ENCODE results near the gene KCNJ6. TPM values are rescaled to one million over a fixed set of nuclear protein-coding genes. Genes with fewer than 3 reads are reported as not detected.

KCNJ6 gene
- total RNA-seq, 1 experiment from 2014 or later, result not detected

GRCh38 chr21:37654596-37654995 is 261.7 kb downstream of the KCNJ6 start:
- Histone ChIP-seq H3K27me3 (ENCODE audit: insufficient read depth, low read length) (peaks cover 43% of the 10 kb centered on the region), H4K20me1 (ENCODE audit: insufficient read depth) (no peaks in the 10 kb centered on the region), H3K27ac (ENCODE audit: low read depth, low read length) (no peak overlapping the region), H3K4me2 (ENCODE audit: low read length) (no peak overlapping the region), H3K79me2 (ENCODE audit: insufficient read depth, low read length) (no peaks in the 10 kb centered on the region), H3K9me3 (ENCODE audit: control insufficient read depth in 1 of 2, insufficient read depth in 1 of 2, low read depth in 1 of 2, low read length in 2 of 2) (no peaks in the 10 kb centered on the region), H3K4me3 (replicated peaks in 1 of 2; ENCODE audit: low read depth in 1 of 2, low read length in 2 of 2) (no peak overlapping the region), H3K4me1 (ENCODE audit: control insufficient read depth in 1 of 2, insufficient read depth in 2 of 2, low read length in 2 of 2) (peaks cover 0 to 7% of the 10 kb centered on the region in 2 experiments; a peak in 1 of 4 replicates), H3K9ac (ENCODE audit: low read length) (no peak overlapping the region), H3K9me2 (ENCODE audit: insufficient read depth) (no peaks in the 10 kb centered on the region; the same call in 1 of the 2 replicates), H2AFZ (ENCODE audit: low read depth, low read length, poor library complexity, severe bottlenecking) (no peak overlapping the region), H3K36me3 (ENCODE audit: control insufficient read depth in 1 of 2, insufficient read depth in 2 of 2, low read length in 2 of 2) (no peaks in the 10 kb centered on the region)
- intact Hi-C loops (cut with micrococcal nuclease), result no loop called here
- RAD21 ChIA-PET (ENCODE audit: low non-redundant PET in 1 of 2, low total read pairs in 2 of 2, uncharacterized antibody in 2 of 2, unreplicated experiment in 2 of 2), result no interaction called here
- no peak for TF ChIP-seq ZNF274 (IDR thresholded peaks at IDR 0.05; ENCODE audit: low read depth, low read length)
- no peak for TF ChIP-seq CEBPB (IDR thresholded peaks at IDR 0.05; ENCODE audit: low read depth)
- TF ChIP-seq CTCF (IDR thresholded peaks at IDR 0.05 in 2 of 3, conservative IDR thresholded peaks at IDR 0.05 in 1 of 3; ENCODE audit: borderline replicate concordance in 1 of 3, insufficient read depth in 1 of 3, low read depth in 2 of 3, low read length in 2 of 3), result no peak
- no peak for TF ChIP-seq POLR2AphosphoS5 (IDR thresholded peaks at IDR 0.05; ENCODE audit: low read depth, low read length)
- no peak for TF ChIP-seq ATF3 (IDR thresholded peaks at IDR 0.05)
- TF ChIP-seq SRF (IDR thresholded peaks at IDR 0.05; ENCODE audit: low read depth), result no peak
- BruUV-seq (replicated peaks), result no TSS peak
- ATAC-seq, result no peak
- no peak for DNase-seq (ENCODE audit: low read depth, low spot score)
- POLR2A ChIA-PET, result no interaction called here
- CTCF ChIA-PET, result no interaction called here

- Histone ChIP-seq H3K9me3 (ENCODE audit: control insufficient read depth in 1 of 2, insufficient read depth in 1 of 2, low read depth in 1 of 2, low read length in 2 of 2) (no peaks in the 10 kb centered on the region), H3K9me2 (ENCODE audit: insufficient read depth) (no peaks in the 10 kb centered on the region; the same call in 1 of the 2 replicates), H3K36me3 (ENCODE audit: control insufficient read depth in 1 of 2, insufficient read depth in 2 of 2, low read length in 2 of 2) (no peaks in the 10 kb centered on the region), H3K4me1 (ENCODE audit: control insufficient read depth in 1 of 2, insufficient read depth in 2 of 2, low read length in 2 of 2) (no peaks in the 10 kb centered on the region), H3K9ac (ENCODE audit: low read length) (no peak overlapping the region), H3K4me3 (replicated peaks in 1 of 2; ENCODE audit: low read depth in 1 of 2, low read length in 2 of 2) (no peak overlapping the region), H3K27ac (ENCODE audit: low read depth, low read length) (no peak overlapping the region), H3K27me3 (ENCODE audit: insufficient read depth, low read length) (peaks cover 39% of the 10 kb centered on the region), H2AFZ (ENCODE audit: low read depth, low read length, poor library complexity, severe bottlenecking) (no peak overlapping the region), H3K4me2 (ENCODE audit: low read length) (no peak overlapping the region), H3K79me2 (ENCODE audit: insufficient read depth, low read length) (no peaks in the 10 kb centered on the region), H4K20me1 (ENCODE audit: insufficient read depth) (no peaks in the 10 kb centered on the region)
- CTCF ChIA-PET, result no interaction called here
- no peak for ATAC-seq
- intact Hi-C loops (cut with micrococcal nuclease), result no loop called here
- RAD21 ChIA-PET (ENCODE audit: low non-redundant PET in 1 of 2, low total read pairs in 2 of 2, uncharacterized antibody in 2 of 2, unreplicated experiment in 2 of 2), result no interaction called here
- POLR2A ChIA-PET, result no interaction called here
- no peak for DNase-seq (ENCODE audit: low read depth, low spot score)
- no TSS peak for BruUV-seq (replicated peaks)
- no peak for TF ChIP-seq FOSL1 (IDR thresholded peaks at IDR 0.05; ENCODE audit: low read depth)
- no peak for TF ChIP-seq TCF7L2 (IDR thresholded peaks at IDR 0.05; ENCODE audit: borderline replicate concordance, extremely low read depth, insufficient read depth, insufficient read length)
- no peak for TF ChIP-seq SRF (IDR thresholded peaks at IDR 0.05; ENCODE audit: low read depth)
- no peak for TF ChIP-seq CTCF (IDR thresholded peaks at IDR 0.05 in 2 of 3, conservative IDR thresholded peaks at IDR 0.05 in 1 of 3; ENCODE audit: borderline replicate concordance in 1 of 3, insufficient read depth in 1 of 3, low read depth in 2 of 3, low read length in 2 of 3)
- TF ChIP-seq EZH2phosphoT487 (IDR thresholded peaks at IDR 0.05; ENCODE audit: borderline replicate concordance), result no peak
- no peak for TF ChIP-seq SP1 (IDR thresholded peaks at IDR 0.05; ENCODE audit: low read depth)
- no peak for TF ChIP-seq MAX (IDR thresholded peaks at IDR 0.05)
- no peak for TF ChIP-seq ZNF274 (IDR thresholded peaks at IDR 0.05; ENCODE audit: low read depth, low read length)
- no peak for TF ChIP-seq POLR2AphosphoS5 (IDR thresholded peaks at IDR 0.05; ENCODE audit: low read depth, low read length)
- no peak for TF ChIP-seq YY1 (IDR thresholded peaks at IDR 0.05; ENCODE audit: extremely low read depth, insufficient replicate concordance, low read depth, low read length)
- no peak for TF ChIP-seq ELF1 (IDR thresholded peaks at IDR 0.05; ENCODE audit: borderline replicate concordance, low read depth)
- TF ChIP-seq ZFX (IDR thresholded peaks at IDR 0.05), result no peak
- TF ChIP-seq EZH2 (IDR thresholded peaks at IDR 0.05), result no peak
- no peak for TF ChIP-seq JUND (IDR thresholded peaks at IDR 0.05)
- no peak for TF ChIP-seq RAD21 (IDR thresholded peaks at IDR 0.05; ENCODE audit: low read depth)
These were observed 263.1 kb downstream of the KCNJ6 start for GRCh38 chr21:37653201-37653600.

All from HCT116 (cell line).